ENCODE results near the gene PTPN13.

DNA sequence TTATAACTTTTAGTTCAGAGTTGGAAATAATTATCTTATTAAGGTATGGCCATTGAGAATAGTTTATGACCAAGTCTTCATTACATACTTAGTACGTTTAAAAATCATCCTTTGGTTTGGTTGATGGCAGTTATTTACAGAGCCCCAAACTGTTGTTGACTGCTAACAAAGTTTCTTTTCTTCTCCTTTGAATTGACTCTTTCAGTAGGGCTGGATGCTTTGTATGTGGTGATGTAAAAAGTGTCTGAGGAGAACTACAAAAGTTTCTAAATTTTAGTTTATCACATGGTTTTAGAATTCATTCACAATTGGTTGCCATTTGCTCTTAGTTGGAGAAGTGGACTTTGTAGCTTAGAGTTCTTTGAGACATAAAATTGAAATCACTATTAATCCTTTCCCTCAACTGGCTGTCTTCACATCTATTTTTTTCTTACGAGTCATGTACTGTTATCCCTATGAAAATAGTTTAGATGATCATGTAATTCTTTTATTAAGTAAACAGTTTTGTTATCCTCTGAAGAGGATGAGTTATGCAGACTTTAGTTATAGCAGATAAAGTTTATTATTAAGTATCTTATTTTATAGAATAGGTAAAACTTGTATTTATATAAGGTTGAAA lies 14.8 kb downstream of the PTPN13 start:
- TF ChIP-seq, protein P1, sequence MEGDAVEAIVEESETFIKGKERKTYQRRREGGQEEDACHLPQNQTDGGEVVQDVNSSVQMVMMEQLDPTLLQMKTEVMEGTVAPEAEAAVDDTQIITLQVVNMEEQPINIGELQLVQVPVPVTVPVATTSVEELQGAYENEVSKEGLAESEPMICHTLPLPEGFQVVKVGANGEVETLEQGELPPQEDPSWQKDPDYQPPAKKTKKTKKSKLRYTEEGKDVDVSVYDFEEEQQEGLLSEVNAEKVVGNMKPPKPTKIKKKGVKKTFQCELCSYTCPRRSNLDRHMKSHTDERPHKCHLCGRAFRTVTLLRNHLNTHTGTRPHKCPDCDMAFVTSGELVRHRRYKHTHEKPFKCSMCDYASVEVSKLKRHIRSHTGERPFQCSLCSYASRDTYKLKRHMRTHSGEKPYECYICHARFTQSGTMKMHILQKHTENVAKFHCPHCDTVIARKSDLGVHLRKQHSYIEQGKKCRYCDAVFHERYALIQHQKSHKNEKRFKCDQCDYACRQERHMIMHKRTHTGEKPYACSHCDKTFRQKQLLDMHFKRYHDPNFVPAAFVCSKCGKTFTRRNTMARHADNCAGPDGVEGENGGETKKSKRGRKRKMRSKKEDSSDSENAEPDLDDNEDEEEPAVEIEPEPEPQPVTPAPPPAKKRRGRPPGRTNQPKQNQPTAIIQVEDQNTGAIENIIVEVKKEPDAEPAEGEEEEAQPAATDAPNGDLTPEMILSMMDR (IDR thresholded peaks at IDR 0.05): no peak
- TF ChIP-seq EZH2phosphoT487 (IDR thresholded peaks at IDR 0.05) (no peak), EZH2 (IDR thresholded peaks at IDR 0.05) (no peak)
